A673 (cell line): ENCODE measurements around the gene PIGN. TPM values are rescaled to one million over a fixed set of nuclear protein-coding genes. Genes with fewer than 3 reads are reported as not detected.

Experiments used
- BruUV-seq: library from RNA; stranded (reverse); fragments of 400-500 nt; replicated peaks from 2 replicates; lab custom pipeline; 2021; lab: Mats Ljungman, UMichigan
- CTCF ChIA-PET: fragments of 300-600 bp; sonication (Branson Sonifier 250); formaldehyde crosslinking; loops from one replicate; lab custom pipeline; 2022; ENCODE audit warnings: antibody characterized with exemption; lab: Charles Lee
- POLR2A ChIA-PET: fragments of 300-600 bp; sonication (Branson Sonifier 250); formaldehyde crosslinking; loops from one replicate; lab custom pipeline; 2022; ENCODE audit warnings: antibody characterized with exemption; ENCODE audit not compliant: low non-redundant PET; lab: Charles Lee
- DNase-seq: peaks from one replicate; pipeline ENCODE4 v3.0.0-alpha.2; 2015; ENCODE audit warnings: low spot score
- H3K27ac ChIP-seq: fragments of 200-600 bp; sonication (generic); 2 replicates; pipeline ENCODE4 v1.5.1; 2016; ENCODE audit warnings: mixed run types, low read depth, mild to moderate bottlenecking, mixed read lengths, antibody characterized with exemption, low read length; ENCODE audit not compliant: poor library complexity, severe bottlenecking
- H3K27me3 ChIP-seq: fragments of 200-600 bp; sonication (generic); replicated peaks from 2 replicates; pipeline ENCODE4 v1.6.1; 2017; ENCODE audit warnings: mixed run types, low read depth, mild to moderate bottlenecking, mixed read lengths, antibody characterized with exemption, low read length; ENCODE audit not compliant: insufficient read depth, poor library complexity
- H3K36me3 ChIP-seq: fragments of 200-600 bp; sonication (generic); 2 replicates; pipeline ENCODE4 v1.6.1; 2016; ENCODE audit warnings: mixed run types, mild to moderate bottlenecking, mixed read lengths, antibody characterized with exemption, low read length; ENCODE audit not compliant: insufficient read depth, poor library complexity, severe bottlenecking
- H3K4me1 ChIP-seq: fragments of 200-600 bp; sonication (generic); 2 replicates; pipeline ENCODE4 v1.6.1; 2017; ENCODE audit warnings: mixed run types, mild to moderate bottlenecking, mixed read lengths, antibody characterized with exemption, low read length; ENCODE audit not compliant: insufficient read depth, poor library complexity, severe bottlenecking
- H3K4me3 ChIP-seq: fragments of 200-600 bp; sonication (generic); 2 replicates; pipeline ENCODE4 v1.5.1; 2016; ENCODE audit warnings: low read depth, mixed run types, mild to moderate bottlenecking, mixed read lengths, low read length; ENCODE audit not compliant: poor library complexity, severe bottlenecking
- H3K9me3 ChIP-seq: fragments of 200-600 bp; sonication (generic); 2 replicates; pipeline ENCODE4 v1.6.1; 2016; ENCODE audit warnings: mixed run types, low read depth, mild to moderate bottlenecking, mixed read lengths, antibody characterized with exemption, low read length; ENCODE audit not compliant: poor library complexity, severe bottlenecking
- EZH2 ChIP-seq: fragments of 200-600 bp; sonication (generic); IDR thresholded peaks from 2 replicates; pipeline ENCODE4 v1.6.1; 2017; ENCODE audit warnings: borderline replicate concordance, low read depth, mild to moderate bottlenecking, mixed read lengths, antibody characterized with exemption, low read length; ENCODE audit not compliant: poor library complexity, severe bottlenecking
- intact Hi-C: fragments of 100-400 bp; cut with micrococcal nuclease; formaldehyde crosslinking; loops from one replicate; pipeline ENCODE4 v1.10.0; 2022; ENCODE audit not compliant: unreplicated experiment
- total RNA-seq: library from RNA; stranded (reverse); gene quantifications from 2 replicates; pipeline ENCODE4 v1.2.3, GENCODE V29; 2021
- TF ChIP-seq, protein P1 (sequence below): fragments of 300-800, 200-600 bp; sonication (generic); conservative IDR thresholded peaks from 2 replicates; pipeline ENCODE4 v1.5.1; 2017; ENCODE audit warnings: low read depth, mild to moderate bottlenecking, antibody characterized with exemption, low read length, moderate library complexity, mixed read lengths

PIGN gene
- total RNA-seq, 1 experiment from 2014 or later, result 23.8 TPM

DNA sequence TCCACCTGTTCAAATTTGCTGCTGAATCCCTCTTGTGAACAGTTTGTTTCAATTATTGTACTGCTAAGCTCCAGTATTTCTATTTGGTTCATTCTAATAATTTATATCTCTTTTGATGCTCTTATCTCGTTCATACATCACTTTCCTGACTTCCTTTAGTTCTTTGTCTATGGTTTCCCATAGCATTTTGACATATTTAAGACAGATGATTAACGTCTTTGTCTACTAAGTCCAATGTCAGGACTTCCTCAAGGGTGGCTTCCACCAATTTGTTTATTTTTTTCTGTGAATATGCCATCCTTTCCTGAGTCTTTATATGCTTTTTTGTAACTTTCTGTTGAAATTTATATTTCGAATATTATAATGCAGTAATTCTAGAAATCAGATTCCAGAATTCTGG lies 9.6 kb downstream of the PIGN start:
- CTCF ChIA-PET, result no interaction called here
- POLR2A ChIA-PET, result no interaction called here

GRCh38 chr18:62175521-62175920 lies 11.3 kb downstream of the PIGN start:
- Histone ChIP-seq H3K4me3 (no peak overlapping the region), H3K27ac (no peak overlapping the region), H3K36me3 (no peaks in the 10 kb centered on the region), H3K4me1 (no peaks in the 10 kb centered on the region), H3K27me3 (no peaks in the 10 kb centered on the region), H3K9me3 (no peaks in the 10 kb centered on the region)
- intact Hi-C loops, result no loop called here
- no TSS peak for BruUV-seq
- ChIA-PET POLR2A (no interaction called here), CTCF (no interaction called here)
- TF ChIP-seq EZH2, result no peak
- TF ChIP-seq, protein P1, sequence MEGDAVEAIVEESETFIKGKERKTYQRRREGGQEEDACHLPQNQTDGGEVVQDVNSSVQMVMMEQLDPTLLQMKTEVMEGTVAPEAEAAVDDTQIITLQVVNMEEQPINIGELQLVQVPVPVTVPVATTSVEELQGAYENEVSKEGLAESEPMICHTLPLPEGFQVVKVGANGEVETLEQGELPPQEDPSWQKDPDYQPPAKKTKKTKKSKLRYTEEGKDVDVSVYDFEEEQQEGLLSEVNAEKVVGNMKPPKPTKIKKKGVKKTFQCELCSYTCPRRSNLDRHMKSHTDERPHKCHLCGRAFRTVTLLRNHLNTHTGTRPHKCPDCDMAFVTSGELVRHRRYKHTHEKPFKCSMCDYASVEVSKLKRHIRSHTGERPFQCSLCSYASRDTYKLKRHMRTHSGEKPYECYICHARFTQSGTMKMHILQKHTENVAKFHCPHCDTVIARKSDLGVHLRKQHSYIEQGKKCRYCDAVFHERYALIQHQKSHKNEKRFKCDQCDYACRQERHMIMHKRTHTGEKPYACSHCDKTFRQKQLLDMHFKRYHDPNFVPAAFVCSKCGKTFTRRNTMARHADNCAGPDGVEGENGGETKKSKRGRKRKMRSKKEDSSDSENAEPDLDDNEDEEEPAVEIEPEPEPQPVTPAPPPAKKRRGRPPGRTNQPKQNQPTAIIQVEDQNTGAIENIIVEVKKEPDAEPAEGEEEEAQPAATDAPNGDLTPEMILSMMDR, result no peak
- no peak for DNase-seq

More for the DNA sequence above, 9.6 kb downstream of the PIGN start:
- no TSS peak for BruUV-seq
- Histone ChIP-seq H3K9me3 (no peaks in the 10 kb centered on the region), H3K4me1 (no peaks in the 10 kb centered on the region), H3K4me3 (no peak overlapping the region), H3K36me3 (no peaks in the 10 kb centered on the region), H3K27ac (no peak overlapping the region), H3K27me3 (no peaks in the 10 kb centered on the region)
- TF ChIP-seq EZH2, result no peak
- TF ChIP-seq, protein P1, result no peak
- DNase-seq, result no peak
- intact Hi-C loops, result no loop called here

- POLR2A ChIA-PET, result no interaction called here
- CTCF ChIA-PET, result no interaction called here
- H3K36me3 ChIP-seq, result no peaks in the 10 kb centered on the region
- no peak for DNase-seq
- H3K27ac ChIP-seq, result no peak overlapping the region
- H3K9me3 ChIP-seq, result no peaks in the 10 kb centered on the region
- TF ChIP-seq, protein P1, result no peak
- TF ChIP-seq EZH2, result no peak
- H3K27me3 ChIP-seq, result no peaks in the 10 kb centered on the region
- H3K4me1 ChIP-seq, result no peaks in the 10 kb centered on the region
- BruUV-seq, result no TSS peak
- no peak overlapping the region for H3K4me3 ChIP-seq
- intact Hi-C loops, result no loop called here
Observed at GRCh38 chr18:62172298-62172697, 14.6 kb downstream of the PIGN start.
